DND-41 (cell line): ENCODE measurements around the gene ELAC2.

ENCODE experiments used
- ATAC-seq: fragments of 200-7000 bp; cut with Tn5 transposase; 3 replicates; pipeline ENCODE4 v1.9.1; 2021; ENCODE audit warnings: low read depth; ENCODE audit not compliant: insufficient read depth
- DNase-seq: peaks from one replicate; pipeline ENCODE4 v3.0.0-alpha.2; 2020
- H2AFZ ChIP-seq: 2 replicates; pipeline ENCODE4 v1.6.0; 2012; ENCODE audit warnings: low read depth, low read length
- H3K27ac ChIP-seq: 2 replicates; pipeline ENCODE4 v1.5.1; 2012; ENCODE audit warnings: low read length, inconsistent platforms
- H3K27me3 ChIP-seq: fragments of 200-600 bp; sonication (generic); 2 replicates; pipeline ENCODE4 v1.6.0; 2012; ENCODE audit warnings: low read length, mild to moderate bottlenecking, inconsistent platforms; ENCODE audit not compliant: insufficient read depth, poor library complexity
- H3K36me3 ChIP-seq: 2 replicates; pipeline ENCODE4 v1.5.1; 2012; ENCODE audit warnings: low read length, inconsistent platforms; ENCODE audit not compliant: insufficient read depth
- H3K4me1 ChIP-seq: 2 replicates; pipeline ENCODE4 v1.5.1; 2012; ENCODE audit warnings: mild to moderate bottlenecking, low read length; ENCODE audit not compliant: insufficient read depth
- H3K4me2 ChIP-seq: 2 replicates; pipeline ENCODE4 v1.6.0; 2012; ENCODE audit warnings: mild to moderate bottlenecking, moderate library complexity, low read length, inconsistent platforms; ENCODE audit not compliant: insufficient read depth
- H3K4me3 ChIP-seq, 2 experiments: fragments of 200-600 bp in 1 of 2; shearing (Covaris generic) in 1 of 2; 2 replicates each; pipeline ENCODE4 v1.5.1; 2012 to 2016; ENCODE audit warnings: inconsistent platforms in 2 of 2, low read length in 2 of 2, mild to moderate bottlenecking in 2 of 2, low read depth in 1 of 2, moderate library complexity in 1 of 2
- H3K79me2 ChIP-seq: 2 replicates; pipeline ENCODE4 v1.6.0; 2012; ENCODE audit warnings: low read length, inconsistent platforms; ENCODE audit not compliant: insufficient read depth
- H3K9ac ChIP-seq: 2 replicates; pipeline ENCODE4 v1.6.0; 2012; ENCODE audit warnings: low read depth, mild to moderate bottlenecking, inconsistent platforms, low read length, moderate library complexity
- H3K9me3 ChIP-seq: 2 replicates; pipeline ENCODE4 v1.5.1; 2012; ENCODE audit warnings: low read length, moderate library complexity, mild to moderate bottlenecking, inconsistent platforms; ENCODE audit not compliant: insufficient read depth, severe bottlenecking
- H4K20me1 ChIP-seq: 2 replicates; pipeline ENCODE4 v1.6.0; 2012; ENCODE audit warnings: low read length; ENCODE audit not compliant: insufficient read depth
- EZH2 ChIP-seq: IDR thresholded peaks from 3 replicates; pipeline ENCODE4 v1.6.1; 2012; ENCODE audit warnings: borderline replicate concordance, low read depth, mild to moderate bottlenecking, moderate library complexity, low read length, inconsistent platforms; ENCODE audit not compliant: severe bottlenecking
- TF ChIP-seq, protein P1 (sequence below): IDR thresholded peaks from 2 replicates; pipeline ENCODE4 v1.5.1; 2012; ENCODE audit warnings: borderline replicate concordance, low read length, moderate library complexity, mild to moderate bottlenecking; ENCODE audit not compliant: poor library complexity, severe bottlenecking; ENCODE audit errors: extremely low read depth

Gene ELAC2

DNA sequence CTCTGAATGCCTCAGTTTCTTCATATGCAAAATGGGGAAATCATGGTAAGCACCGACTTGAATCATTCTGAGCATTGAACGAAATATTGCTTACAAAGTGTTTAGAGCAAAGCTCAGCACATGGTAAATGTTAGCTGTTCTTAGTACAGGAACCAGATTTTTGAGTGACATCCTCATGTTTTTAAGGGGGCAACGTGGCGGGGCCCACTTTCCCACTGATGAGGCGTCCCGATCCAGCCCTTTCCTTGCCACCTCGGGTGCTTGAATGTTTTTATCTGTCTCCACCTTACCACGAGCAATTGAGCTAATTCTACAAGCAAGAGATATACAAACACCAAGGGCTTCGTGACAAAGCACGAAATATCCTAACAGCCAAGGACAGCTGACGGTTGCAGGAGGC lies 49.9 kb downstream of the ELAC2 start:
- TF ChIP-seq, protein P1, sequence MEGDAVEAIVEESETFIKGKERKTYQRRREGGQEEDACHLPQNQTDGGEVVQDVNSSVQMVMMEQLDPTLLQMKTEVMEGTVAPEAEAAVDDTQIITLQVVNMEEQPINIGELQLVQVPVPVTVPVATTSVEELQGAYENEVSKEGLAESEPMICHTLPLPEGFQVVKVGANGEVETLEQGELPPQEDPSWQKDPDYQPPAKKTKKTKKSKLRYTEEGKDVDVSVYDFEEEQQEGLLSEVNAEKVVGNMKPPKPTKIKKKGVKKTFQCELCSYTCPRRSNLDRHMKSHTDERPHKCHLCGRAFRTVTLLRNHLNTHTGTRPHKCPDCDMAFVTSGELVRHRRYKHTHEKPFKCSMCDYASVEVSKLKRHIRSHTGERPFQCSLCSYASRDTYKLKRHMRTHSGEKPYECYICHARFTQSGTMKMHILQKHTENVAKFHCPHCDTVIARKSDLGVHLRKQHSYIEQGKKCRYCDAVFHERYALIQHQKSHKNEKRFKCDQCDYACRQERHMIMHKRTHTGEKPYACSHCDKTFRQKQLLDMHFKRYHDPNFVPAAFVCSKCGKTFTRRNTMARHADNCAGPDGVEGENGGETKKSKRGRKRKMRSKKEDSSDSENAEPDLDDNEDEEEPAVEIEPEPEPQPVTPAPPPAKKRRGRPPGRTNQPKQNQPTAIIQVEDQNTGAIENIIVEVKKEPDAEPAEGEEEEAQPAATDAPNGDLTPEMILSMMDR, result no peak
- TF ChIP-seq EZH2, result no peak
- no peaks in the 10 kb centered on the region for H3K4me1 ChIP-seq
- no peaks in the 10 kb centered on the region for H3K9me3 ChIP-seq
- H3K4me2 ChIP-seq, result no peak overlapping the region
- no peak overlapping the region for H3K9ac ChIP-seq
- H3K4me3 ChIP-seq, result no peak overlapping the region
- H3K27me3 ChIP-seq, result no peaks in the 10 kb centered on the region
- no peaks in the 10 kb centered on the region for H3K36me3 ChIP-seq
- DNase-seq, result no peak
- H2AFZ ChIP-seq, result no peak overlapping the region
- no peaks in the 10 kb centered on the region for H4K20me1 ChIP-seq
- no peak overlapping the region for H3K27ac ChIP-seq
- no peaks in the 10 kb centered on the region for H3K79me2 ChIP-seq
- ATAC-seq, result no peak

DNA sequence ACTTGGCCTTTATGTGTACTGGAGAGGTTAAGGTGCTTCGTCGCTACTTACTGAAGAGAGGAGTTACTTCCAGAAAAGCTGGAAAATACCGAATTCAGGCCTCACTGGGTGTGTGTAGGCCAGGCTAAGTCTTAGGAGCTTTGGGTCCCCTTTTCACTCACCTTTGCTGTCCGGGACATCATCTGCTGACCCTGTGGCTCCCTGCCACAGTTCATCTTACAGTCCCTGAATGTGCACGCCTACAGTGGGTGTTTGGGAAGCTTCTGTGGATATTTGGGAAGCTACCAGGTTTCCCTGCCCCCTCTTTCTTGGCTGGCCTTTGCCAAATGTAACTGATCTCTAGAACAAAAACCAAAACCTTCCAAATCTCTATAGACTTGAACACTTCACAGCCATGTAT lies 51.4 kb downstream of the ELAC2 start:
- Histone ChIP-seq H3K4me1 (no peaks in the 10 kb centered on the region), H3K27ac (no peak overlapping the region), H3K36me3 (no peaks in the 10 kb centered on the region), H4K20me1 (no peaks in the 10 kb centered on the region), H3K4me2 (no peak overlapping the region), H2AFZ (no peak overlapping the region), H3K9me3 (no peaks in the 10 kb centered on the region), H3K27me3 (no peaks in the 10 kb centered on the region), H3K79me2 (no peaks in the 10 kb centered on the region), H3K4me3 (no peak overlapping the region), H3K9ac (no peak overlapping the region)
- ATAC-seq, result no peak
- no peak for DNase-seq
- TF ChIP-seq, protein P1, result no peak
- TF ChIP-seq EZH2, result no peak

DNA sequence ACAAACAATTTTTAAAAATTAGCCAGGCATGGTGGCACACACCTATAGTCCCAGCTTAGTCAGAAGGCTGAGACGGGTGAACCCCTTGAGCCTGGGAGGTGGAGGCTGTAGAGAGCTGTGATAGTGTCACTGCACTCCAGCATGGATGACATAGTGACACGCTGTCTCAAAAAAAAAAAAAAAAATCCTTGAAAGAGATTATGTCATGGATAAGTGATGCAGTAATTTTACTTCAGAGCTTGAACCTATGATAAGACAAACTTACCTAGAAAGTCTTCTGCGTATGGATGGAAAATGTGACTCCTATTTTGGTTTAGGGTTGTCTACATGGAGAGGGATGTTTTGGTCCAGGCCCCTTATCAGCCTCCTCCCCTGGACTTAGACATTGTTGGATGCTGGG lies 51.8 kb downstream of the ELAC2 start:
- Histone ChIP-seq H4K20me1 (no peaks in the 10 kb centered on the region), H3K4me3 (no peak overlapping the region), H3K27ac (no peak overlapping the region), H3K9me3 (no peaks in the 10 kb centered on the region), H2AFZ (no peak overlapping the region), H3K4me2 (no peak overlapping the region), H3K9ac (no peak overlapping the region), H3K27me3 (peaks cover under 1% of the 10 kb centered on the region), H3K36me3 (no peaks in the 10 kb centered on the region), H3K4me1 (no peaks in the 10 kb centered on the region), H3K79me2 (no peaks in the 10 kb centered on the region)
- DNase-seq (no peak), ATAC-seq (no peak)
- TF ChIP-seq, protein P1, result no peak
- no peak for TF ChIP-seq EZH2

DNA sequence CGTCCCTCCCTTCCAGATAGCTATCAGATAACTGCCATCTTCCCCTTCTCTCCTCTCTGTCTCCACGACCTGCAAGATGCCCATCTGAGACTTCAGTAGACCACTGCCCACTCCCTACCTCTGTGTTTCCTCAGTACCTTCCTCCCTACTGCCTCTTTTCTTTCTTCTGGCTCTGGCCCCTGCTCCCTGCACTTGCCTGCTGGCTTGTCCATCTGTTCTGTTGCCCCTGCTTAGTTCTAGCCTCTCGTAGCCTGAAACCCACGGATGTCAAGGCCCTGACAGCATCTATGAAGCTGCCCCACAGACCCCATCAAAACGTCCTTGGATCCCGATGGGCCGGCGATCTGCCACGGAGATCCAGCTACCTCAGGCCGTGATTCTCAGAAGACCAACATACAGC lies 53.0 kb downstream of the ELAC2 start:
- Histone ChIP-seq H3K79me2 (no peaks in the 10 kb centered on the region), H3K27ac (no peak overlapping the region), H3K36me3 (no peaks in the 10 kb centered on the region), H3K9ac (no peak overlapping the region), H2AFZ (no peak overlapping the region), H3K4me1 (no peaks in the 10 kb centered on the region), H3K4me3 (no peak overlapping the region), H3K4me2 (no peak overlapping the region), H4K20me1 (no peaks in the 10 kb centered on the region), H3K9me3 (no peaks in the 10 kb centered on the region), H3K27me3 (peaks cover 3% of the 10 kb centered on the region)
- TF ChIP-seq EZH2, result no peak
- TF ChIP-seq, protein P1, result no peak
- ATAC-seq (no peak), DNase-seq (no peak)
